Activated CD4-positive, alpha-beta T cell treated with anti-CD3 and anti-CD28 coated beads for 36 hours (primary cell): Measurements from ENCODE around the gene FAM83F. TPM values are rescaled to one million over a fixed set of nuclear protein-coding genes. Genes with fewer than 3 reads are reported as not detected.
A peak's percentile ranks its signal among the peaks of the same experiment; 100 is the strongest.

Source experiments
- ATAC-seq: fragments of 200-7000 bp; cut with Tn5 transposase; one replicate; pipeline ENCODE4 v1.10.0; 2021; ENCODE audit warnings: mild to moderate bottlenecking, moderate library complexity
- CTCF ChIA-PET: fragments of 350-600 bp; sonication (Branson Sonifier 250); formaldehyde crosslinking; loops from one replicate; lab custom pipeline; 2021; ENCODE audit warnings: antibody characterized with exemption; lab: Charles Lee
- POLR2A ChIA-PET: fragments of 350-600 bp; sonication (Branson Sonifier 250); formaldehyde crosslinking; loops from one replicate; lab custom pipeline; 2021; ENCODE audit warnings: antibody characterized with exemption, inconsistent platforms; lab: Charles Lee
- DNase-seq: peaks from one replicate; pipeline ENCODE4 v3.0.0-alpha.2; 2020
- H3K27ac Mint-ChIP-seq: one replicate; pipeline ENCODE4 v1.8.0; 2021; ENCODE audit warnings: mixed read lengths
- H3K27me3 Mint-ChIP-seq: one replicate; pipeline ENCODE4 v1.8.0; 2021; ENCODE audit warnings: mixed read lengths
- H3K36me3 Mint-ChIP-seq: one replicate; pipeline ENCODE4 v1.8.0; 2021; ENCODE audit warnings: low read depth, mixed read lengths
- H3K4me1 Mint-ChIP-seq: one replicate; pipeline ENCODE4 v1.8.0; 2021; ENCODE audit warnings: mixed read lengths
- H3K4me3 Mint-ChIP-seq: one replicate; pipeline ENCODE4 v1.8.0; 2021; ENCODE audit warnings: mild to moderate bottlenecking, moderate library complexity, mixed read lengths
- H3K9me3 Mint-ChIP-seq: one replicate; pipeline ENCODE4 v1.8.0; 2021; ENCODE audit warnings: low read depth, mixed read lengths
- intact Hi-C, 2 experiments: fragments of 100-400 bp; cut with DNase I in 1 of 2; cut with micrococcal nuclease in 1 of 2; formaldehyde crosslinking; loops; one replicate each; pipeline versions ENCODE4 v1.14.2 to v1.15.1; 2022 to 2024; cut with DNase I, micrococcal nuclease
- total RNA-seq, 2 experiments: library from RNA; stranded (reverse); gene quantifications; one replicate each; pipeline ENCODE4 v1.2.3, GENCODE V29; 2021

The FAM83F gene
- total RNA-seq, 2 experiments from 2014 or later, result 0.49 to 0.91 TPM

DNA sequence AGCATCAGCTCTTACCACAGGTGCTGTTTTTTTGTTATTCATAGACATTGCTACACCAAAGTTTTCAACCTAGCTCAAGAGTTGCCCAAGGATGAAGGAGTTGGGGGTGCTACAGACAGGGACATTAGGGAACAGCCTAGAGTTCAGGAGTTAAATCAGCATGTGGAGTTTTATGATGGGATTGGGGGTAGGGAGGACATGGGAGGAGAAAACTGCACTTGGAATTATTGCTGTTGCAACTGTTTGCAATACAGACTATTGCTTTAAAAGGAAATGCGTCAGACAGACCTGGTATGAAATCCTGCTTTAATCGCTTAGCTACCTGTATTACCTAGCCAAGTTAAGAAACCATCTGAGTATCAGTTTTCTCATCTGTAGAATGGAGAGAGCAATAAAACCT lies 28.3 kb upstream of the FAM83F start:
- POLR2A ChIA-PET, result no interaction called here
- no peak overlapping the region for H3K4me3 Mint-ChIP-seq
- H3K36me3 Mint-ChIP-seq, result peaks cover 46% of the 10 kb centered on the region
- CTCF ChIA-PET, result interaction anchor here (1.0 to 1.4 kb wide), 3 partner anchors 13 to 34 kb away, joined by 3 to 5 read pairs (median 3); no protein-coding TSS in a partner anchor
- H3K27ac Mint-ChIP-seq, result peak overlapping the region; percentile 2
- ATAC-seq (no peak), DNase-seq (no peak)
- H3K9me3 Mint-ChIP-seq, result no peaks in the 10 kb centered on the region
- intact Hi-C loops, result no loop called here
- peaks cover 19% of the 10 kb centered on the region for H3K4me1 Mint-ChIP-seq
- H3K27me3 Mint-ChIP-seq, result no peaks in the 10 kb centered on the region

- ChIA-PET POLR2A (no interaction called here), CTCF (interaction anchor here (0.7 to 1.0 kb wide), 2 partner anchors 34 to 1879 kb away, joined by 3 read pairs; no protein-coding TSS in a partner anchor)
- Mint-ChIP-seq H3K4me1 (peaks cover 12% of the 10 kb centered on the region), H3K36me3 (peaks cover 46% of the 10 kb centered on the region), H3K27ac (no peak overlapping the region), H3K4me3 (no peak overlapping the region), H3K9me3 (no peaks in the 10 kb centered on the region), H3K27me3 (no peaks in the 10 kb centered on the region)
- no peak for DNase-seq
- no peak for ATAC-seq
- intact Hi-C loops, result no loop called here
Observed at GRCh38 chr22:39967103-39967829, 27.5 kb upstream of the FAM83F start.

- Mint-ChIP-seq H3K36me3 (peaks cover 46% of the 10 kb centered on the region), H3K27ac (peak overlapping the region; percentile 51), H3K9me3 (no peaks in the 10 kb centered on the region)
Observed at GRCh38 chr22:39967996-39968972, 26.5 kb upstream of the FAM83F start.

GRCh38 chr22:39970742-39971141 lies 24.0 kb upstream of the FAM83F start:
- ATAC-seq (no peak), DNase-seq (no peak)
- H3K4me1 Mint-ChIP-seq, result peaks cover 1% of the 10 kb centered on the region
- no peaks in the 10 kb centered on the region for H3K9me3 Mint-ChIP-seq
- peaks cover 33% of the 10 kb centered on the region for H3K36me3 Mint-ChIP-seq
- H3K27ac Mint-ChIP-seq, result no peak overlapping the region
- ChIA-PET POLR2A (interaction anchor here (0.6 kb wide), 1 partner anchor 32 kb away, joined by 3 read pairs; no protein-coding TSS in a partner anchor), CTCF (interaction anchor here (1.4 kb wide), 1 partner anchor 62 kb away, joined by 3 read pairs; no protein-coding TSS in a partner anchor)
- no peaks in the 10 kb centered on the region for H3K27me3 Mint-ChIP-seq
- intact Hi-C loops, result no loop called here
- H3K4me3 Mint-ChIP-seq, result no peak overlapping the region

More at GRCh38 chr22:39967996-39968972, 26.5 kb upstream of the FAM83F start:
- ATAC-seq (no peak), DNase-seq (no peak)
- no peak overlapping the region for H3K4me3 Mint-ChIP-seq
- ChIA-PET CTCF (interaction anchor here (0.7 to 0.8 kb wide), 2 partner anchors 33 to 1878 kb away, joined by 3 read pairs; no protein-coding TSS in a partner anchor), POLR2A (no interaction called here)
- H3K4me1 Mint-ChIP-seq, result peaks cover 6% of the 10 kb centered on the region
- intact Hi-C loops, result no loop called here
- no peaks in the 10 kb centered on the region for H3K27me3 Mint-ChIP-seq

DNA sequence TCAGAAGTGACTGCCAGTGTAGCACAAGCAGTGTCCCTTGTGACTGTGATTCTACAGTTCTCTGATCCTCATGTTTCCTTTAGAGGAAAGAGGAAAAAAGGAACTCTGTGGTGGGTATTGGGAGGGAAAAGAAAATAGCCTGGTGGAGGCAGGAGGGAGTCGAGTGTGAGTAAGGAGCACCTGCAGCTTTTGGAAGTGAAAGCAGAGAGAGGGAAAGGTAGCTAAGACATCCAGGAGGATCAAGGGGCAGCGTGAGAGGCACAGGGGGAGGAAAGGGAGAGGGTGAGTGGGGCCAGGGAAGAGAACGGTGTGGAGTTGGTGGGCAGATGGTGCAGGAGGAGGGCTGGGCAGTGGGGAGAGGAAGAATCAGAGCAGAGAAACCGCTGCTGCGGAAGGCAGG lies 22.1 kb upstream of the FAM83F start:
- Mint-ChIP-seq H3K4me1 (no peaks in the 10 kb centered on the region), H3K9me3 (no peaks in the 10 kb centered on the region), H3K4me3 (no peak overlapping the region), H3K27ac (peak overlapping the region; percentile 62), H3K36me3 (peaks cover 29% of the 10 kb centered on the region), H3K27me3 (no peaks in the 10 kb centered on the region)
- intact Hi-C loops, result no loop called here
- ATAC-seq, result no peak
- POLR2A ChIA-PET, result no interaction called here
- no peak for DNase-seq
- CTCF ChIA-PET, result interaction anchor here (0.7 to 1.4 kb wide), 4 partner anchors 9 to 422 kb away, joined by 3 to 4 read pairs (median 3); no protein-coding TSS in a partner anchor

DNA sequence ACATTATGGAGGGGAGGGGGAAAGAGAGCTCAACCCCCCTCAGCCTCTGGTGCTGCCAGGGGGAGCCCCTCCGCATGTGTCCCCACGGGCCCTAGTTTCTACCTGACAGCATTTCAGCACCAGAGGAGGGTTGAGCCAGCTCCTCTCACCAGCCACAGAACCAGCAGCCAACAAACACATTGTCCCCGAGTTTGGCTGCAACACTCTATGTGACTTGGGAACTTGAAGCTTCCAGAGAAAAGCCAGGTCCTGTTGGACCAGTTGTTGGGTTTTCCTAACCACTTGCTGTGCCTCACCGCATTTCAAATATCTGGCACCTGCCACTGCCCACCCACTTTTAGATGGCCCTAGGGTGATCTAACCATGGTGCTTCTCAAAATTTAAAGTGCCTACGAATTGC lies 21.1 kb upstream of the FAM83F start:
- H3K4me1 Mint-ChIP-seq, result no peaks in the 10 kb centered on the region
- intact Hi-C loops, result no loop called here
- no peaks in the 10 kb centered on the region for H3K9me3 Mint-ChIP-seq
- H3K4me3 Mint-ChIP-seq, result no peak overlapping the region
- ATAC-seq, result no peak
- no peak for DNase-seq
- ChIA-PET POLR2A (no interaction called here), CTCF (interaction anchor here (1.2 to 1.4 kb wide), 4 partner anchors 8 to 31 kb away, joined by 3 to 4 read pairs (median 3); no protein-coding TSS in a partner anchor)
- H3K27ac Mint-ChIP-seq, result no peak overlapping the region
- no peaks in the 10 kb centered on the region for H3K27me3 Mint-ChIP-seq
- H3K36me3 Mint-ChIP-seq, result peaks cover 25% of the 10 kb centered on the region

GRCh38 chr22:39974065-39974464 lies 20.7 kb upstream of the FAM83F start:
- no peak overlapping the region for H3K27ac Mint-ChIP-seq
- H3K4me1 Mint-ChIP-seq, result peaks cover 3% of the 10 kb centered on the region
- POLR2A ChIA-PET, result no interaction called here
- H3K4me3 Mint-ChIP-seq, result no peak overlapping the region
- DNase-seq (no peak), ATAC-seq (no peak)
- no peaks in the 10 kb centered on the region for H3K27me3 Mint-ChIP-seq
- no peaks in the 10 kb centered on the region for H3K9me3 Mint-ChIP-seq
- intact Hi-C loops, result no loop called here
- peaks cover 23% of the 10 kb centered on the region for H3K36me3 Mint-ChIP-seq
- CTCF ChIA-PET, result interaction anchor here (1.2 to 1.4 kb wide), 3 partner anchors 20 to 31 kb away, joined by 3 to 4 read pairs (median 3); no protein-coding TSS in a partner anchor

- no peak for DNase-seq
- H3K27me3 Mint-ChIP-seq, result no peaks in the 10 kb centered on the region
- CTCF ChIA-PET, result interaction anchor here (0.8 kb wide), 1 partner anchor 15 kb away, joined by 3 read pairs; no protein-coding TSS in a partner anchor
- peak; percentile 65 for ATAC-seq
- H3K27ac Mint-ChIP-seq, result no peak overlapping the region
- POLR2A ChIA-PET, result interaction anchor here (0.6 kb wide), 1 partner anchor 366 kb away, joined by 10 read pairs; no protein-coding TSS in a partner anchor
- peaks cover 5% of the 10 kb centered on the region for H3K36me3 Mint-ChIP-seq
- peaks cover 20% of the 10 kb centered on the region for H3K4me1 Mint-ChIP-seq
- intact Hi-C loops, result no loop called here
- no peaks in the 10 kb centered on the region for H3K9me3 Mint-ChIP-seq
- no peak overlapping the region for H3K4me3 Mint-ChIP-seq
Observed at GRCh38 chr22:39979048-39979447, 15.7 kb upstream of the FAM83F start.

GRCh38 chr22:39979458-39979857 lies 15.3 kb upstream of the FAM83F start:
- intact Hi-C loops, result no loop called here
- CTCF ChIA-PET, result no interaction called here
- peaks cover 5% of the 10 kb centered on the region for H3K36me3 Mint-ChIP-seq
- ATAC-seq, result no peak
- H3K4me3 Mint-ChIP-seq, result no peak overlapping the region
- no peak for DNase-seq
- H3K27me3 Mint-ChIP-seq, result no peaks in the 10 kb centered on the region
- peaks cover 20% of the 10 kb centered on the region for H3K4me1 Mint-ChIP-seq
- POLR2A ChIA-PET, result interaction anchor here (0.6 kb wide), 1 partner anchor 366 kb away, joined by 10 read pairs; no protein-coding TSS in a partner anchor
- H3K27ac Mint-ChIP-seq, result no peak overlapping the region
- no peaks in the 10 kb centered on the region for H3K9me3 Mint-ChIP-seq

- H3K27me3 Mint-ChIP-seq, result no peaks in the 10 kb centered on the region
- ChIA-PET POLR2A (no interaction called here), CTCF (no interaction called here)
- no peak for DNase-seq
- H3K27ac Mint-ChIP-seq, result no peak overlapping the region
- intact Hi-C loops, result no loop called here
- H3K36me3 Mint-ChIP-seq, result peaks cover 3% of the 10 kb centered on the region
- H3K4me1 Mint-ChIP-seq, result peaks cover 29% of the 10 kb centered on the region
- no peak overlapping the region for H3K4me3 Mint-ChIP-seq
- H3K9me3 Mint-ChIP-seq, result no peaks in the 10 kb centered on the region
- ATAC-seq, result no peak
Observed at GRCh38 chr22:39980596-39980995, 14.2 kb upstream of the FAM83F start.

DNA sequence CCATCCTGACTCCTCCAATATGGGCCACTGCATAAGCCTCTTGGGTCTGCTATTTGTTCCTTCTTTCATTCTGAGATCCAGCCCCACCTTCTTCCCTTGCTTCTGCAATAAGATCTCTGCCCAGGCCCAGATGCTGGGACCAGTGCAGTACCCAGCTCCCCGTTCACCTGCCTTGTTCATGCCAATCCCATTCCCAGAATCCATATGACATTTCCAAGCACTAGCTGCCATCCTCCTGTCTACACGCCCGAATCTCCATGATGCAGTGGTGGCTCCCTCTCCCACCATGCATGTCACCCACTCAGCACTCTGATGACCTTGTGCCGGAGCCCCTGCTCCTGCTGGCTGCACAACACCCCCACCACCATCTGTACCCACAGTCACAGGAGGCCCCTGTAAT lies 11.4 kb upstream of the FAM83F start:
- POLR2A ChIA-PET, result interaction anchor here (0.7 kb wide), 1 partner anchor 17 kb away, joined by 3 read pairs; no protein-coding TSS in a partner anchor

More for the DNA sequence above, 11.4 kb upstream of the FAM83F start:
- Mint-ChIP-seq H3K27ac (no peak overlapping the region), H3K4me3 (no peak overlapping the region), H3K4me1 (peaks cover 37% of the 10 kb centered on the region), H3K9me3 (no peaks in the 10 kb centered on the region), H3K36me3 (no peaks in the 10 kb centered on the region), H3K27me3 (no peaks in the 10 kb centered on the region)
- no peak for ATAC-seq
- intact Hi-C loops, result no loop called here
- DNase-seq, result no peak
- CTCF ChIA-PET, result no interaction called here
